GM18526 (cell line): Measurements from ENCODE around the gene ADGRG2.

Source experiments
- POLR2A ChIP-seq: IDR thresholded peaks from 3 replicates; pipeline ENCODE4 v1.6.1; 2011; ENCODE audit not compliant: insufficient read length; ENCODE audit errors: extremely low read depth

ADGRG2 gene

GRCh38 chrX:19097553-19098283 lies 24.6 kb downstream of the ADGRG2 start:
- no peak for TF ChIP-seq POLR2A

- no peak for TF ChIP-seq POLR2A
Observed at GRCh38 chrX:19096586-19096985, 25.7 kb downstream of the ADGRG2 start.

- TF ChIP-seq POLR2A, result no peak
Observed at GRCh38 chrX:19094654-19095053, 27.6 kb downstream of the ADGRG2 start.

- no peak for TF ChIP-seq POLR2A
Observed at GRCh38 chrX:19091596-19091995, 30.7 kb downstream of the ADGRG2 start.

GRCh38 chrX:19089555-19090040 lies 32.7 kb downstream of the ADGRG2 start:
- no peak for TF ChIP-seq POLR2A

- TF ChIP-seq POLR2A, result no peak
Observed at GRCh38 chrX:19086102-19086772, 36.0 kb downstream of the ADGRG2 start.

GRCh38 chrX:19085666-19086065 lies 36.6 kb downstream of the ADGRG2 start:
- no peak for TF ChIP-seq POLR2A

- no peak for TF ChIP-seq POLR2A
Observed at GRCh38 chrX:19075754-19076153, 46.5 kb downstream of the ADGRG2 start.

GRCh38 chrX:19072372-19072771 lies 49.9 kb downstream of the ADGRG2 start:
- TF ChIP-seq POLR2A, result no peak

- TF ChIP-seq POLR2A, result no peak
Observed at GRCh38 chrX:19070555-19070994, 51.7 kb downstream of the ADGRG2 start.

GRCh38 chrX:19065535-19065934 lies 56.7 kb downstream of the ADGRG2 start:
- TF ChIP-seq POLR2A, result no peak

- TF ChIP-seq POLR2A, result no peak
Observed at GRCh38 chrX:19064175-19064574, 58.1 kb downstream of the ADGRG2 start.

- TF ChIP-seq POLR2A, result no peak
Observed at GRCh38 chrX:19063030-19063429, 59.2 kb downstream of the ADGRG2 start.

- TF ChIP-seq POLR2A, result no peak
Observed at GRCh38 chrX:19059067-19059466, 63.2 kb downstream of the ADGRG2 start.

- TF ChIP-seq POLR2A, result no peak
Observed at GRCh38 chrX:19057856-19058255, 64.4 kb downstream of the ADGRG2 start.

GRCh38 chrX:19049110-19049509 lies 73.2 kb downstream of the ADGRG2 start:
- no peak for TF ChIP-seq POLR2A
